Osteoblast (primary cell): ENCODE measurements around the gene DCAF11. TPM values are rescaled to one million over a fixed set of nuclear protein-coding genes. Genes with fewer than 3 reads are reported as not detected.

Experiments used
- DNase-seq: peaks from one replicate; pipeline ENCODE4 v3.0.0; 2011; ENCODE audit warnings: low spot score, mixed read lengths; ENCODE audit not compliant: insufficient read length; ENCODE audit errors: missing footprints
- H2AFZ ChIP-seq: 2 replicates; pipeline ENCODE4 v1.6.0; 2011; ENCODE audit warnings: mild to moderate bottlenecking, low read length
- H3K27ac ChIP-seq: 2 replicates; pipeline ENCODE4 v1.5.1; 2011; ENCODE audit warnings: mild to moderate bottlenecking, low read depth, low read length, moderate library complexity
- H3K27me3 ChIP-seq: 2 replicates; pipeline ENCODE4 v1.6.0; 2012; ENCODE audit warnings: mild to moderate bottlenecking, control low read depth, inconsistent platforms, low read length, moderate library complexity; ENCODE audit not compliant: insufficient read depth
- H3K36me3 ChIP-seq: 2 replicates; pipeline ENCODE4 v1.5.1; 2011; ENCODE audit warnings: mild to moderate bottlenecking, low read length, control low read depth, moderate library complexity; ENCODE audit not compliant: insufficient read depth
- H3K4me1 ChIP-seq: 2 replicates; pipeline ENCODE4 v1.5.1; 2011; ENCODE audit warnings: mild to moderate bottlenecking, low read length, control low read depth, moderate library complexity; ENCODE audit not compliant: insufficient read depth
- H3K4me2 ChIP-seq: 2 replicates; pipeline ENCODE4 v1.6.0; 2011; ENCODE audit warnings: mild to moderate bottlenecking, low read length; ENCODE audit not compliant: insufficient read depth
- H3K4me3 ChIP-seq: fragments of 200-600 bp; sonication (generic); 3 replicates; pipeline ENCODE4 v1.5.1; 2012; ENCODE audit warnings: mild to moderate bottlenecking, low read length, inconsistent platforms; ENCODE audit not compliant: insufficient read depth
- H3K79me2 ChIP-seq: 2 replicates; pipeline ENCODE4 v1.6.0; 2012; ENCODE audit warnings: mild to moderate bottlenecking, low read length, control low read depth, inconsistent platforms; ENCODE audit not compliant: insufficient read depth
- H3K9me3 ChIP-seq: 2 replicates; pipeline ENCODE4 v1.5.1; 2011; ENCODE audit warnings: low read depth, low read length, control low read depth
- H4K20me1 ChIP-seq: 2 replicates; pipeline ENCODE4 v1.6.0; 2012; ENCODE audit warnings: mild to moderate bottlenecking, low read length, control low read depth; ENCODE audit not compliant: insufficient read depth
- total RNA-seq: library from RNA; depleted of rRNA; stranded (reverse); fragments of >200 nt; gene quantifications from 2 replicates; pipeline ENCODE4 v1.2.3, GENCODE V29; 2012
- TF ChIP-seq, protein P1 (sequence below): IDR thresholded peaks from 2 replicates; pipeline ENCODE4 v1.5.1; 2011; ENCODE audit warnings: mild to moderate bottlenecking, low read depth, low read length, moderate library complexity; ENCODE audit errors: extremely low read depth

The DCAF11 gene
- total RNA-seq, 1 donor, result 84.7 TPM

DNA sequence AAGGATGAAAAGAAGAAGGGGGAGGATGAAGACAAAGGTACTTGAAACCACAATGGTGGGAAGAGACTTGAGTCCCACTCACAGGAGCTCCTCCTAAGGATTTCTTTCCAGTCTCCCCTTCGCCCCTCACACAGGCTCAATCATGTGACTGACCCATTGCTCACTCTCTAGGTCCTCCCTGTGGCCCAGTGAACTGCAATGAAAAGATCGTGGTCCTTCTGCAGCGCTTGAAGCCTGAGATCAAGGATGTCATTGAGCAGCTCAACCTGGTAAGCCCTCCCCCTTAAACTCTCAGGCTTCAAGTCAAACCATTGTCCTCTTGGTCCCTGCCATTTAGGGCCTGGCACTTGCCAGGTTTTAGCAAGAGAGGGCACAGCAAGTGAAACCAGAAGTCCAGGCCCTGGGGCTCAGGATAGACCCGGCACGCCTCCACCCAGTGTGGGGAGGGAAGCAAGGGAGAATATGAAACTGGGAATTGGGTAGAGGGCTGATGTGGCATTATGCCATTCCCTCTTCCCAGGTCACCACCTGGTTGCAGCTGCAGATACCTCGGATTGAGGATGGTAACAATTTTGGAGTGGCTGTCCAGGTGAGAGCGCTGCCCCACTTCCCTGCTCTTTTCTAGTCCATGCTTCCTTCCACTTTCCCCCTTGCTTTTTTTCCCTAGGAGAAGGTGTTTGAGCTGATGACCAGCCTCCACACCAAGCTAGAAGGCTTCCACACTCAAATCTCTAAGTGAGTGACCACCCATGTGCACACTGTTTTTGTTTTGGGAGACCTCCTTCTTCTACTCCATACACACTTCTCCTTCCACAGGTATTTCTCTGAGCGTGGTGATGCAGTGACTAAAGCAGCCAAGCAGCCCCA, 23.2 kb downstream of the DCAF11 start:
- Histone ChIP-seq H3K9me3 (no peaks in the 10 kb centered on the region), H3K4me1 (peaks cover 18% of the 10 kb centered on the region), H4K20me1 (peaks cover 8% of the 10 kb centered on the region), H3K36me3 (peaks cover 26% of the 10 kb centered on the region), H3K4me3 (no peak overlapping the region), H3K4me2 (peak overlapping the region; percentile 97), H3K27me3 (no peaks in the 10 kb centered on the region), H2AFZ (no peak overlapping the region), H3K79me2 (peaks cover 49% of the 10 kb centered on the region), H3K27ac (no peak overlapping the region)
- DNase-seq, result peak; percentile 69
- TF ChIP-seq, protein P1, sequence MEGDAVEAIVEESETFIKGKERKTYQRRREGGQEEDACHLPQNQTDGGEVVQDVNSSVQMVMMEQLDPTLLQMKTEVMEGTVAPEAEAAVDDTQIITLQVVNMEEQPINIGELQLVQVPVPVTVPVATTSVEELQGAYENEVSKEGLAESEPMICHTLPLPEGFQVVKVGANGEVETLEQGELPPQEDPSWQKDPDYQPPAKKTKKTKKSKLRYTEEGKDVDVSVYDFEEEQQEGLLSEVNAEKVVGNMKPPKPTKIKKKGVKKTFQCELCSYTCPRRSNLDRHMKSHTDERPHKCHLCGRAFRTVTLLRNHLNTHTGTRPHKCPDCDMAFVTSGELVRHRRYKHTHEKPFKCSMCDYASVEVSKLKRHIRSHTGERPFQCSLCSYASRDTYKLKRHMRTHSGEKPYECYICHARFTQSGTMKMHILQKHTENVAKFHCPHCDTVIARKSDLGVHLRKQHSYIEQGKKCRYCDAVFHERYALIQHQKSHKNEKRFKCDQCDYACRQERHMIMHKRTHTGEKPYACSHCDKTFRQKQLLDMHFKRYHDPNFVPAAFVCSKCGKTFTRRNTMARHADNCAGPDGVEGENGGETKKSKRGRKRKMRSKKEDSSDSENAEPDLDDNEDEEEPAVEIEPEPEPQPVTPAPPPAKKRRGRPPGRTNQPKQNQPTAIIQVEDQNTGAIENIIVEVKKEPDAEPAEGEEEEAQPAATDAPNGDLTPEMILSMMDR, result no peak

- peaks cover 49% of the 10 kb centered on the region for H3K79me2 ChIP-seq
- H3K27me3 ChIP-seq, result no peaks in the 10 kb centered on the region
- H3K4me1 ChIP-seq, result peaks cover 25% of the 10 kb centered on the region
- no peak overlapping the region for H2AFZ ChIP-seq
- peak; percentile 77 for DNase-seq
- no peaks in the 10 kb centered on the region for H3K9me3 ChIP-seq
- no peak overlapping the region for H3K27ac ChIP-seq
- H3K36me3 ChIP-seq, result peaks cover 26% of the 10 kb centered on the region
- no peak overlapping the region for H3K4me3 ChIP-seq
- peaks cover 8% of the 10 kb centered on the region for H4K20me1 ChIP-seq
- H3K4me2 ChIP-seq, result peak overlapping the region; percentile 18
- TF ChIP-seq, protein P1, result no peak
These were observed 24.1 kb downstream of the DCAF11 start for GRCh38 chr14:24138396-24139271.

- Histone ChIP-seq H3K4me2 (peak overlapping the region; percentile 95), H3K4me1 (peaks cover 33% of the 10 kb centered on the region), H2AFZ (no peak overlapping the region), H3K27ac (no peak overlapping the region), H3K79me2 (peaks cover 56% of the 10 kb centered on the region), H3K9me3 (no peaks in the 10 kb centered on the region), H3K4me3 (no peak overlapping the region), H3K36me3 (peaks cover 32% of the 10 kb centered on the region), H3K27me3 (no peaks in the 10 kb centered on the region), H4K20me1 (peaks cover 8% of the 10 kb centered on the region)
- no peak for DNase-seq
- TF ChIP-seq, protein P1, result no peak
These were observed 24.8 kb downstream of the DCAF11 start for GRCh38 chr14:24139272-24139934.
